Transverse colon (tissue), 4 donors: ENCODE results near the gene ACSL6. TPM values are rescaled to one million over a fixed set of nuclear protein-coding genes. Genes with fewer than 3 reads are reported as not detected.

Experiments
- DNase-seq: peaks from one replicate; pipeline ENCODE4 v3.0.0-alpha.2; 2019
- H3K27ac ChIP-seq, 4 donors: fragments of 200-600 bp; sonication (generic); 2 replicates each; pipeline ENCODE4 v1.5.1; 2016 to 2018; ENCODE audit warnings: inconsistent platforms in 4 of 4
- H3K27me3 ChIP-seq: fragments of 200-600 bp; sonication (generic); 2 replicates; pipeline ENCODE4 v1.5.1; 2017; ENCODE audit warnings: inconsistent platforms
- H3K36me3 ChIP-seq, 4 donors: fragments of 200-600 bp; sonication (generic); 2 replicates each; pipeline ENCODE4 v1.5.1; 2017 to 2019; ENCODE audit warnings: inconsistent platforms in 4 of 4
- H3K4me1 ChIP-seq, 4 donors: fragments of 200-600 bp; sonication (generic); 2 replicates each; pipeline ENCODE4 v1.5.1; 2017 to 2020; ENCODE audit warnings: inconsistent platforms in 4 of 4
- H3K4me3 ChIP-seq, 4 donors: fragments of 200-600 bp; sonication (generic); 1 replicate in 1 of 4; 2 replicates in 3 of 4; pipeline versions ENCODE4 v1.5.1 to v1.6.1; 2017 to 2019; ENCODE audit warnings: inconsistent platforms in 4 of 4
- H3K9me3 ChIP-seq, 2 donors: fragments of 200-600 bp; sonication (generic); 2 replicates each; pipeline ENCODE4 v1.5.1; 2017 to 2019; ENCODE audit warnings: inconsistent platforms in 2 of 2
- CTCF ChIP-seq, 5 experiments: fragments of 200-600 bp in 3 of 5; fragments of 450-650 bp in 2 of 5; sonication (generic) in 3 of 5; IDR thresholded peaks; 1 replicate in 2 of 5; 2 replicates in 3 of 5; pipeline ENCODE4 v1.5.1; 2016 to 2017; ENCODE audit warnings: antibody characterized with exemption in 5 of 5, inconsistent platforms in 3 of 5, mild to moderate bottlenecking in 2 of 5, moderate library complexity in 1 of 5
- EP300 ChIP-seq: sonication (generic); formaldehyde crosslinking; IDR thresholded peaks from one replicate; pipeline ENCODE4 v1.6.1; 2017; ENCODE audit warnings: antibody characterized with exemption, low read depth
- POLR2A ChIP-seq: fragments of 450-650 bp; IDR thresholded peaks from one replicate; pipeline ENCODE4 v1.6.1; 2016; ENCODE audit warnings: antibody characterized with exemption, mild to moderate bottlenecking, moderate library complexity
- POLR2AphosphoS5 ChIP-seq, 3 donors: sonication (generic); formaldehyde crosslinking; IDR thresholded peaks; one replicate each; pipeline ENCODE4 v1.6.1; 2016; ENCODE audit warnings: antibody characterized with exemption in 3 of 3
- WGBS, 2 donors: methylation state at CpG; one replicate each; pipeline ENCODE4 v1.1.5; 2018; ENCODE audit warnings: low coverage in 1 of 2; 5-methylcytosine and 5-hydroxymethylcytosine counted together
- in situ Hi-C, 4 donors: fragments of 200-750 bp; cut with MboI; loops; one replicate each; pipeline versions ENCODE4 v1.15.0 to v1.15.1; 2017; ENCODE audit warnings: low sequenced_read_pairs in 3 of 4, low pct_ligation_motif_present in 1 of 4, low pct_unique_long_range_greater_than_20kb in 1 of 4
- intact Hi-C: fragments of 100-400 bp; cut with DNase I; formaldehyde crosslinking; loops from one replicate; pipeline ENCODE4 v1.15.1; 2023; ENCODE audit warnings: low total_unique reads
- total RNA-seq, 4 donors: library from RNA; depleted of rRNA; stranded (reverse); fragments of >200 nt; gene quantifications; one replicate each; pipeline ENCODE4 v1.1.0, GENCODE V29; 2016

Gene ACSL6
- total RNA-seq, 4 donors from 2014 or later = 0.41 to 0.64 TPM; not detected in 2

DNA sequence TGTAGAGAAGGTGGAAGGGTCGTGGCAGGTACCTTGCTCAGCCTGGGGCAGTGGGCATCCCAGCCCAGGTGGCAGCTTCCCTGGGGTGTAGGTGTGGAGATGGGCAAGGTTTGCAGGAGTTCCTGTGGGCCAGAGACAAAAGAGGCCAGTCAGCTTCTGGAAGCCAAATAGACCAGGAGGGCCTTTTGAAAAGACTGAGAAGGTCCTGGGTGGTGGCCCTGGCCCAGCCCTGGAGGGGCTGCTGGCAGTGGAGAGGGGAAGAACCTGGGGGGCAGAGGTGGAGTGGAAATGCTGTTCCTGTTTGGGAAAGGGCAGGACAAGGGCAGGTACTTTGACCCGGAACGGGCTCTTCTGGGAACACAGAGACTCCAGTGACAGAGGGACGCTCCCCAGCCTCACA lies 42.0 kb upstream of the ACSL6 start:
- H3K9me3 ChIP-seq = no peaks in the 10 kb centered on the region
- no peak for TF ChIP-seq POLR2AphosphoS5 (IDR thresholded peaks at IDR 0.05)
- no peak for TF ChIP-seq EP300
- no peak for TF ChIP-seq CTCF (IDR thresholded peaks at IDR 0.05)
- TF ChIP-seq POLR2A = no peak
- in situ Hi-C loops = no loop called here
- no peak overlapping the region for H3K27ac ChIP-seq
- H3K36me3 ChIP-seq = no peaks in the 10 kb centered on the region
- no peak overlapping the region for H3K4me3 ChIP-seq
- DNase-seq = no peak
- no peaks in the 10 kb centered on the region for H3K4me1 ChIP-seq
- WGBS, 2 donors = 88 to 93% methylated on average over 3 to 4 of the region's 4 CpGs
- no peaks in the 10 kb centered on the region for H3K27me3 ChIP-seq
- intact Hi-C loops = no loop called here

DNA sequence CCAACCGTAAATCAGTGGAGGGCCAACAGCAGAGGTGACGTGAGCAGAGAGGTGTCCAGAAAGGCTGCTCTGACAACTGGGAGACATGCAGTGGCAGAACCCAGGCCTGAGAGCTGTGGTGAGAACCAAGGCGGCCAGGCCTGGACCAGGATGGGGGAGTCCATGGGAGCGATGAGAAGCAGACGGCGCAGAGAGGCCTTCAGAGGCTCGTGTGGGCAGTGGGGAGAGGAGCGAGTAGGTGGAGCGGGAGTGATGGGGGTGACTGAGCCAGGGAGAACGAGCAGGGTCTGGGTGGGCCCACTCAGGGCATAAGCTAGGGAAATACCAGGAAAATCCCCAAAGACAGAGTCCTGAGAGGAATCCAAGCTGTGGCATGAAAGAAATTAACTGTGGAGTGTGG lies 41.1 kb upstream of the ACSL6 start:
- Histone ChIP-seq H3K27me3 (no peaks in the 10 kb centered on the region), H3K27ac (no peak overlapping the region), H3K9me3 (no peaks in the 10 kb centered on the region), H3K4me1 (no peaks in the 10 kb centered on the region), H3K4me3 (no peak overlapping the region), H3K36me3 (no peaks in the 10 kb centered on the region)
- intact Hi-C loops (no loop called here), in situ Hi-C loops (no loop called here)
- 76 to 86% methylated on average over 7 to 10 of the region's 10 CpGs for WGBS, 2 donors
- no peak for DNase-seq
- TF ChIP-seq POLR2AphosphoS5 (IDR thresholded peaks at IDR 0.05) = no peak
- no peak for TF ChIP-seq EP300
- TF ChIP-seq POLR2A = no peak
- no peak for TF ChIP-seq CTCF (IDR thresholded peaks at IDR 0.05)

DNA sequence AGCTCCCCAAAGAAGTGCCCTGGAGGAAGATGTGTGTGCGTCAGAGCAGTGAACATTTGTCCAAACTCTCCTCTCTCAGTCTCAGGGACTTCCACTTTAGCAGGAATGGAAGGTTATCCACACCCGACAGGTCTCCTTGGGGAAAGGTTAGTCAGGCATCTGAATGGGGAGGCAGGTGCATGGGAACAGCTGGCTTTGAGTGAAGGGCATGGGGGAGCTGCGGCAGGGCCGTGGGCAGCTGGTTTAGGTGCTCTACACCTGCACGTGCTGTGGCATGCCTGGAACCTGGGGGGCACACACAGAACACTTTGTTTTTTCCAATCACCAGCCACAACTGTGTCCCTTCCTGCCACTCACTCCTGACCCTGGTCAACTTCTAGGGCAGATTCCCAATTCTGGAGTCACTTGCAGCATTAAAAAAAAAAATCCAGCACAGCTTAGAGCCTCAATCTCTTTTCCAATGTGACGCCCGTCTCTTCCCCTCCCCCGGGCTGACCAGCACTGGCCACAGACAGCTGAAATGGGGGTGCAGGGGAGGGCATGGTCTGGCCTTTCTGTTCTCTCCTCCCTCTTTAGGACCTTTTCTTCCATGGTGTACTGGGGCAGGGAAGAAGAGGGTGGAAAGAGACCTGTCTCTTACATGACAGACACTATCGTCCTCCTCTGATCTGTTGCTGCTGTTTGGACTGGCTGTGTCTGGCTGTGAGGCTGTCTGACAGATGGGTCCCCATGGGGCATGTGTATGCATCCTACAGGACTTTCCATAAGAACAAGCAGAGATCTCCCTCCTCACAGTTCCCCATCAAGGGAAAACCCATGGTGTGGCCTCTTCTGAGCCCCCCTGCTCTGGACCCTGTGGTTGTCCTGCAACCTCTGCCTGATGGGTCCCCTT lies 39.4 kb upstream of the ACSL6 start:
- no peak for DNase-seq
- intact Hi-C loops (no loop called here), in situ Hi-C loops (no loop called here)
- Histone ChIP-seq H3K36me3 (no peaks in the 10 kb centered on the region), H3K4me1 (no peaks in the 10 kb centered on the region), H3K9me3 (no peaks in the 10 kb centered on the region), H3K27ac (no peak overlapping the region), H3K4me3 (no peak overlapping the region), H3K27me3 (no peaks in the 10 kb centered on the region)
- whole genome bisulfite sequencing, 2 donors = 57 to 79% methylated on average over 1 to 9 of the region's 9 CpGs
- TF ChIP-seq POLR2A = no peak
- TF ChIP-seq POLR2AphosphoS5 (IDR thresholded peaks at IDR 0.05) = no peak
- TF ChIP-seq CTCF (IDR thresholded peaks at IDR 0.05) = no peak
- TF ChIP-seq EP300 = no peak

DNA sequence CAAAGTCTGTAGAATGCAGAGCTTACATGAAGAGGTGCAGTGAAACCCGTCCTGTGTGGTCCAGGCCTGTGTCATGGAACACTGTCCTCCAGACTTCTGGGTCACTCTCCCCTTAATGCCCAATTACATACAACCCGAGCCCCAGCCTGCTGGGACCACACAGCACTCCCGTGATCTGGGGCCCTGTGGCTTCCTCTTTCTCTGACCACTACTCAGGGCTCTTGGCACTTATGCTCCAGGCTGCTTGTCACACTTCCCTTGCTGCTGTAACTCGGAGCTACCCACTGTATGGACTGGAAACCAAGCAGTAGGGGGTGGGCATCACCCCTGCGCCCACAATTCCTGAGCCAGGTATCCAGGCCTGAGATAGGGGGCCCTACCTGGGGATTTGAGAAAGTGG lies 38.7 kb upstream of the ACSL6 start:
- WGBS, 2 donors = 80% methylated on average over 5 of the region's 5 CpGs; no CpG with 5 or more reads in 1 of the 2 donors
- no peaks in the 10 kb centered on the region for H3K27me3 ChIP-seq
- in situ Hi-C loops (no loop called here), intact Hi-C loops (no loop called here)
- DNase-seq = peak; percentile 23
- no peak for TF ChIP-seq POLR2A
- no peak for TF ChIP-seq CTCF (IDR thresholded peaks at IDR 0.05)
- TF ChIP-seq EP300 = no peak
- TF ChIP-seq POLR2AphosphoS5 (IDR thresholded peaks at IDR 0.05) = no peak
- H3K36me3 ChIP-seq = no peaks in the 10 kb centered on the region
- no peaks in the 10 kb centered on the region for H3K9me3 ChIP-seq
- H3K4me1 ChIP-seq = no peaks in the 10 kb centered on the region
- H3K4me3 ChIP-seq = no peak overlapping the region
- no peak overlapping the region for H3K27ac ChIP-seq
